WI38 (cell line): Measurements from ENCODE around the gene CRLF2.
"Not testable (repeated sequence)": the region's sequence is repeated elsewhere in the genome, so short reads cannot be mapped to it uniquely, and the experiment has no call there.

ENCODE experiments used
- H3K4me3 ChIP-seq: 2 replicates; pipeline ENCODE4 v1.5.1; 2011; ENCODE audit warnings: low read depth, mild to moderate bottlenecking, control low read depth, low read length
- TF ChIP-seq, protein P1 (sequence below): IDR thresholded peaks from 2 replicates; pipeline ENCODE4 v1.5.1; 2012; ENCODE audit warnings: low read depth, mild to moderate bottlenecking, control low read depth, low read length

The CRLF2 gene, protein sequence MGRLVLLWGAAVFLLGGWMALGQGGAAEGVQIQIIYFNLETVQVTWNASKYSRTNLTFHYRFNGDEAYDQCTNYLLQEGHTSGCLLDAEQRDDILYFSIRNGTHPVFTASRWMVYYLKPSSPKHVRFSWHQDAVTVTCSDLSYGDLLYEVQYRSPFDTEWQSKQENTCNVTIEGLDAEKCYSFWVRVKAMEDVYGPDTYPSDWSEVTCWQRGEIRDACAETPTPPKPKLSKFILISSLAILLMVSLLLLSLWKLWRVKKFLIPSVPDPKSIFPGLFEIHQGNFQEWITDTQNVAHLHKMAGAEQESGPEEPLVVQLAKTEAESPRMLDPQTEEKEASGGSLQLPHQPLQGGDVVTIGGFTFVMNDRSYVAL

GRCh38 chrX:1212532-1212931 lies at the start of gene CRLF2:
Gene CRLF2 (minus strand): TSS chrX:1212649. CDS start chrX:1212634, 15 bp downstream.
- no peak within 1 kb of the TSS for H3K4me3 ChIP-seq
- TF ChIP-seq, protein P1, sequence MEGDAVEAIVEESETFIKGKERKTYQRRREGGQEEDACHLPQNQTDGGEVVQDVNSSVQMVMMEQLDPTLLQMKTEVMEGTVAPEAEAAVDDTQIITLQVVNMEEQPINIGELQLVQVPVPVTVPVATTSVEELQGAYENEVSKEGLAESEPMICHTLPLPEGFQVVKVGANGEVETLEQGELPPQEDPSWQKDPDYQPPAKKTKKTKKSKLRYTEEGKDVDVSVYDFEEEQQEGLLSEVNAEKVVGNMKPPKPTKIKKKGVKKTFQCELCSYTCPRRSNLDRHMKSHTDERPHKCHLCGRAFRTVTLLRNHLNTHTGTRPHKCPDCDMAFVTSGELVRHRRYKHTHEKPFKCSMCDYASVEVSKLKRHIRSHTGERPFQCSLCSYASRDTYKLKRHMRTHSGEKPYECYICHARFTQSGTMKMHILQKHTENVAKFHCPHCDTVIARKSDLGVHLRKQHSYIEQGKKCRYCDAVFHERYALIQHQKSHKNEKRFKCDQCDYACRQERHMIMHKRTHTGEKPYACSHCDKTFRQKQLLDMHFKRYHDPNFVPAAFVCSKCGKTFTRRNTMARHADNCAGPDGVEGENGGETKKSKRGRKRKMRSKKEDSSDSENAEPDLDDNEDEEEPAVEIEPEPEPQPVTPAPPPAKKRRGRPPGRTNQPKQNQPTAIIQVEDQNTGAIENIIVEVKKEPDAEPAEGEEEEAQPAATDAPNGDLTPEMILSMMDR = no peak

DNA sequence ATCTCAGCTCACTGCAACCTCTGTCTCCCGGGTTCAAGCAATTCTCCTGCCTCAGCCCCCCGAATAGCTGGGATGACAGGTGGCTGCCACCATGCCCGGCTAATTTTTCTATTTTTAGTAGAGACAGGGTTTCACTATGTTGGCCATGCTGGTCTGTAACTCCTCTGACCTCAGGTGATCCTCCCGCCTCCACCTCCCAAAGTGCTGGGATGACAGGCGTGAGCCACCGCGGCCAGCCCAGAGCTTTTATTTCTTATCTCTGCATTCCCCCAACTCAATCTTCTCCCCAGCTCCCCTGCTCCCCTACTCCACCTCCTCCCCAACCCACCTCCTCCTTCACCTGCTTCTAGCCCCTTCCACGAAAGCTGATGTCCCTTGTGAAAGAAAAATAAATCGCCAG lies 49.3 kb upstream of the CRLF2 start:
- not testable (repeated sequence) for H3K4me3 ChIP-seq

- no peak overlapping the region for H3K4me3 ChIP-seq
- TF ChIP-seq, protein P1 = no peak
These were observed 48.8 kb upstream of the CRLF2 start for GRCh38 chrX:1261285-1261684.

- H3K4me3 ChIP-seq = no peak overlapping the region
- TF ChIP-seq, protein P1 = no peak
These were observed 40.4 kb upstream of the CRLF2 start for GRCh38 chrX:1252861-1253260.

DNA sequence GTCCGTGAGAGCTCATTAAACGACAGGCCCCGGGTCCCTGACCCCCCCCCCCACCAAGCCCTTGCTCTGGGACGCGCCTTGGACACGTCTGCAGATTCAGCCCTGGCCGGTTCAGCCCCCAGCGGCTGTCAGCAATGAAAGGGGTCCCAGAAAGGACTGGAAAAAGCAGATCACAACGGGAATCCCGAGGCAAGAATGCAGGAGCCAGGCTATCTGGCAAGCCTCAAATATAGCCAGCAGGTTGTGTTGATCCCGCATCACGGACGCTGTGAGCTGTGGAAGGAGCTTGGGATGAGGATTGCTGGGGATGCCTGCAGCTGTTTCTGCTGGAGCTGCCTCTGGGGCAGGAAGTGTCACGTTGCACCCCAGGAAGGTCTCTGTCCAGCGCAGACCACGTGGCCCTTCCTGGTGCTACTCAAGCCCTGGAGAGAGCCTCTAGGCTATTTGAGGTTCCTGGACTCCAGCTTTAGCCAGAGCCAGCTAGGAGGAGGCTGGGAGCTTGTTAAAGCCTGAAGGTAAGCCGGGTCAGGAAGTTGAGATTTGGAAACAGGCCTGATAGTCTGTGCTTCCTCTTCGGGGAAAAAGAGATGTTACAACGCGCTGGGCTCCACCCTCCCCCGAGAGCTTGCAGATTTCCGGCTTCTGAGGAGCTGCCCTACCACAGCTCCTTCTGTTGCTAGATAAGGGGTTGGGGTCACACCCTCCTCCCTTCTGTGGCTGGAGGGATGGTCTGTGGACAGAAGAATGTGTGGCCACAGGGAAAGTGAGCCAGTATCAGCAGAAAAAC lies 36.8 kb upstream of the CRLF2 start:
- H3K4me3 ChIP-seq = no peak overlapping the region
- TF ChIP-seq, protein P1 = no peak

DNA sequence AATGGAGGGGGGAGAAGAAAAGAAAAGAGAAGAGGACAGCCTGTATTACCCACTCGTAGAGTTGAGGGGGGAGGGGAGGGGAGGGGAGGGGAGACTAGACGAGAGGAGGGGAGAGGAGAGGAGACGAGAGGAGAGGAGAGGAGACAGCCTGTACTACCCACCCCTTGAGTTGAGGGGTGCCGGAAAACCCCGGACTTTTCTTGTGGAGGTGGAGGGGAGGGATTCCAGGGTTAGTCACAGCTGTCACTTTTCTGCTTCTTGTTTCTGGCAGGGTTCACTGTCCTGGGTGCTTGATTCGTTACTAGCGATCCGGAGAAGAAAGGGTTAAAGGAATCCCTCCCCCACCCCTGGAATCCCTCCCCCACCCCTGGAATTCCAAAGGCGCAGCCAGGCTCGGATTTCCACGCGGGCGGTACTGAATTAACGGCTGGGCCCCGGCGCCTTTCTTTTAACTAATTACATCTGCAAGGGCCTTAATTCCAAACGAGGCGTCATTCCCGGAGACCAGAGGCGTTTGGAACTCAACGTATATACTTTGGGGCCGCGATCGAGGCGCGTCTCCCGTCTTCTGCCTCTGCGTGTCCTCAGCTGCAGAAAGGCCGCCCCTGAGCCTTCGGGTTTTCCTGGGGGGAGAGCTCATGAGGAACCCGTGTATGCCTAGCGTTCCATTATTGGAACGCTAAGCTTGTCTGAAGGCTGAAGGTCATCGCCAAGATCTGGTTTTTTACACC lies 36.0 kb upstream of the CRLF2 start:
- TF ChIP-seq, protein P1 = no peak
- H3K4me3 ChIP-seq = no peak overlapping the region

DNA sequence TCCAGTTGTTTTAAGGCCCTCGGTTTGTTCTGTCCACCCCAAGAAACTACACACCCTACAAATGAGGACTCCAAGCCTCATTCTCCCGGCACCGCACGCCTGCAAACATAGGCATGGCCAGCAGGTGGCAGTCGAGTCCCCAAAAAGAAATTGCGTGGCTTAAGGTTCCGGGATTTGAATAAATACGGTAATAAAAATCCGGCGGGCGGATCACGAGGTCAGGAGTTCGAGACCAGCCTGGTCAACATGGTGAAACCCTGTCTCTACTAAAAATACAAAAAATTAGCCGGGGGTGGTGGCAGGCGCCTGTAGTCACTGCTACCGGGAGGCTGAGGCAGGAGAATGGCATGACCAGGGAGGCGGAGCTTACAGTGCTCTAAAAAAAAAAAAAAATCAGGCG lies 34.4 kb upstream of the CRLF2 start:
- H3K4me3 ChIP-seq = no peak overlapping the region
- TF ChIP-seq, protein P1 = peak; percentile 60
